HepG2 (cell line): ENCODE results near the gene SYNJ2. TPM values are rescaled to one million over a fixed set of nuclear protein-coding genes. Genes with fewer than 3 reads are reported as not detected.

Experiments used
- EED ChIP-seq: sonication (generic); formaldehyde crosslinking; IDR thresholded peaks from 2 replicates; pipeline ENCODE4 v1.5.0; 2020; ENCODE audit warnings: mild to moderate bottlenecking, missing genetic modification reagents
- ELF1 ChIP-seq: sonication (generic); formaldehyde crosslinking; IDR thresholded peaks from 2 replicates; pipeline ENCODE4 v1.4.0; 2020; ENCODE audit warnings: missing genetic modification reagents
- IKZF4 ChIP-seq: sonication (generic); formaldehyde crosslinking; IDR thresholded peaks from 2 replicates; pipeline ENCODE4 v1.5.1; 2020; ENCODE audit warnings: borderline replicate concordance, mild to moderate bottlenecking, low read depth, missing genetic modification reagents; ENCODE audit errors: not compliant biosample characterization
- KLF15 ChIP-seq: sonication (generic); formaldehyde crosslinking; IDR thresholded peaks from 2 replicates; pipeline ENCODE4 v1.8.1; 2023; ENCODE audit warnings: borderline replicate concordance, mild to moderate bottlenecking, inconsistent platforms, missing genetic modification reagents, mixed read lengths
- MXD3 ChIP-seq: IDR thresholded peaks from 2 replicates; pipeline ENCODE4 v1.6.1; 2016; ENCODE audit warnings: mild to moderate bottlenecking, missing biosample characterization, missing genetic modification reagents
- PAX8 ChIP-seq: sonication (generic); formaldehyde crosslinking; IDR thresholded peaks from 2 replicates; pipeline ENCODE4 v1.8.0; 2022; ENCODE audit warnings: mild to moderate bottlenecking, missing genetic modification reagents, borderline replicate concordance
- TEAD3 ChIP-seq: optimal IDR thresholded peaks from 2 replicates; pipeline ENCODE3; 2016; ENCODE audit warnings: borderline replicate concordance
- ZBTB26 ChIP-seq: IDR thresholded peaks from 2 replicates; pipeline ENCODE4 v1.6.1; 2016; ENCODE audit warnings: missing compliant biosample characterization, missing genetic modification reagents, borderline replicate concordance
- ZHX2 ChIP-seq, 2 experiments: sonication (generic) in 1 of 2; formaldehyde crosslinking in 1 of 2; IDR thresholded peaks; 2 replicates each; pipeline versions ENCODE4 v1.6.1 to v1.9.0; 2014 to 2022; ENCODE audit warnings: antibody characterized with exemption in 1 of 2, borderline replicate concordance in 1 of 2, inconsistent platforms in 1 of 2, low read depth in 1 of 2, missing genetic modification reagents in 1 of 2
- ZNF143 ChIP-seq: sonication (generic); formaldehyde crosslinking; IDR thresholded peaks from 2 replicates; pipeline ENCODE4 v1.4.0; 2020; ENCODE audit warnings: missing genetic modification reagents
- ZNF20 ChIP-seq: sonication (generic); formaldehyde crosslinking; IDR thresholded peaks from 2 replicates; pipeline ENCODE4 v1.4.0; 2020; ENCODE audit warnings: mild to moderate bottlenecking, moderate library complexity, missing genetic modification reagents
- ZNF318 ChIP-seq: sonication (generic); formaldehyde crosslinking; IDR thresholded peaks from 2 replicates; pipeline ENCODE4 v1.4.0; 2020; ENCODE audit warnings: mild to moderate bottlenecking, missing genetic modification reagents
- ZNF629 ChIP-seq: sonication (generic); formaldehyde crosslinking; conservative IDR thresholded peaks from 2 replicates; pipeline ENCODE4 v1.5.0; 2020; ENCODE audit warnings: missing genetic modification reagents
- polyA plus RNA-seq, 8 experiments: library from polyadenylated mRNA; depleted of rRNA in 3 of 8; stranded (reverse) in 7 of 8; unstranded in 1 of 8; fragments of >200 nt; fragmentation: Illumina TruSeq in 4 of 8; extraction: Trizol in 4 of 8; gene quantifications; 2 replicates each; pipeline versions ENCODE4 v1.2.1 to v1.2.3, GENCODE V29; 2011 to 2016; ENCODE audit warnings: low read depth in 4 of 8, missing spikeins in 1 of 8, mixed read lengths in 1 of 8; ENCODE audit not compliant: insufficient read depth in 1 of 8
- total RNA-seq, 5 experiments: library from RNA; depleted of rRNA; stranded (reverse); fragments of >200 nt; fragmentation: Illumina TruSeq; extraction: Trizol; gene quantifications; 2 replicates each; pipeline ENCODE4 v1.2.3, GENCODE V29; 2016; ENCODE audit warnings: low read depth in 1 of 5

Gene SYNJ2
- total and polyA plus RNA-seq, 2 of the 13 experiments (the other 11 are each of a cell fraction or from before 2014, with no cell fraction given): 39.1 to 57.6 TPM

DNA sequence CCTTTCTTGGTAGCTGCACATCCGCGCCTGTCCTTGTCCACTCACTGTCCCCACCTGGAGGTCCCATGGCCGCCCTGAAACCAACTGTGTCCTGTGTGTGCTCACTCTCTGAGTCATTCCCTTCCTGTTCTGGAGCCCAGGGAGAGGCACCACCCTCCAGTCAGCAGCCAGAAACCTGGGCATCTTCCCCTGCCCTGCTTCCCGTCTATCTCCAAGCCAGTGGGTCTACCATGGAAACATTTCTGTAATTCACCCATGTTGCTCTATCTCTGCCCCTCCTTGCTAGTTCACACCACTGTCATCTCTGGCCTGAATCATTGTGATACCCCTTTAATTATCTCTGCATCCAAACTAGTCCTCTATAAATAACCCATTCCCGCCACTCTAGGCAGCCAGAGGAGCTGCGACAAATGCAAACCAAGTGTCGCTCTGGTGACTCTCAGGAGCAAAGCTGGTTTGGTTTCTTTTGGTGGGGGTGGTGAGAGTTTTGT is 28.8 kb upstream of the SYNJ2 start (continued):
- TF ChIP-seq ZNF318: 0 out of 2 replicates have a peak, but pooled peaks have one; percentile 39
- no peak for TF ChIP-seq ZNF20 (CRISPR knock-in tag)
- no peak for TF ChIP-seq ELF1 (CRISPR knock-in tag)
- no peak for TF ChIP-seq TEAD3 (CRISPR knock-in tag)
- no peak for TF ChIP-seq PAX8 (CRISPR knock-in tag)
- TF ChIP-seq ZHX2 (IDR thresholded peaks at IDR 0.05; ENCODE audit: low read depth): no peak
- no peak for TF ChIP-seq ZHX2 (CRISPR knock-in tag; IDR thresholded peaks at IDR 0.05; ENCODE audit: borderline replicate concordance)
- no peak for TF ChIP-seq IKZF4 (CRISPR knock-in tag)
- TF ChIP-seq KLF15 (CRISPR knock-in tag): no peak
- no peak for TF ChIP-seq ZNF143 (CRISPR knock-in tag)
- TF ChIP-seq ZBTB26 (CRISPR knock-in tag): peak; percentile 29
- TF ChIP-seq EED (CRISPR knock-in tag): no peak
- 0 out of 2 replicates have a peak, but pooled peaks have one; percentile 6 for TF ChIP-seq MXD3 (CRISPR knock-in tag)
- TF ChIP-seq ZNF629 (CRISPR knock-in tag): no peak
